NCI-H2081 (cell line): Measurements from ENCODE around the gene SMG7.

Experiments
- DNase-seq, 2 experiments: peaks; one replicate each; lab custom pipeline; 2025; lab: John Stamatoyannopoulos, UW

SMG7 gene

DNA sequence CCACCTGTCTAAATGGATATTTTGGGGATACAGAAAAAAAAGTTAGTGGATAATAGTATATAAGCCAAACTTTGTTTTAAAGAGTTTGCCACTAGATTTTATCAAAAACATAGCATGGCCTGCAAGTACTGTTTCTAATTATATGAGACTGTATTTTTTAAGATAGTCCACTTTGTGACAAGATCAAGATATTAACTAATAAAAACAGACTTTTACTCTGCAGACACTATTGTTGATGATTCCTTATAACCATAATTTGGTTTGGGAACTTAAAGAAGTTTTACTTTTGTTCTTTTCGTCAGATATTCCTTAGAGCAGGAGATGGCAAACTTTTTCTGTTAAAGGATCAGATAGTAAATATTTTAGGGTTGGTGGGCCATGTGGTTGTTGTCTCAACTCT, 36.4 kb downstream of the SMG7 start:
- no peak for DNase-seq

DNA sequence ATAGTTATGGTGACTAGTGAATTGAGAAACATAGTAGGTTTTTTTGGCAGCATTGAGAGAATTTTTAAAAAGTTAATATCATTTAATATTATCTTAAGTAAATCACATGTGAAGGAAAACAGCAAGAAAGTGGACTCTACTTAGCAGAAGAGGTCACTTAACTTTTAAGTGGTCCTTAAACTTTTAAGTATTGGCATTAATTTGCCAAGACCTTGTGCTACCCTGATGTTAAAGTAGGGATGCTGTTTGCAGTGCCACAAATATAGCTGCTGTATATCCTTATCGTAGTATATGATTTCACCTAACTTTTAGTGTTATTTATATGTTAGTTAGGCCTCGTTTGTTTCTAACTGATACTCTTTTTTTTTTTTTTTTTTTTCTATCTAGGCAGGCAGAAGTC, 40.2 kb downstream of the SMG7 start:
- no peak for DNase-seq

- DNase-seq = no peak
Measured at GRCh38 chr1:183514235-183514634, 41.9 kb downstream of the SMG7 start.

- DNase-seq = peak in 1 of 2 experiments; percentile 59
Measured at GRCh38 chr1:183515002-183515689, 42.8 kb downstream of the SMG7 start.

GRCh38 chr1:183516725-183517124, 44.4 kb downstream of the SMG7 start:
- DNase-seq = no peak

GRCh38 chr1:183517401-183517800, 45.1 kb downstream of the SMG7 start:
- no peak for DNase-seq

- DNase-seq = no peak
Measured at GRCh38 chr1:183520379-183520778, 48.1 kb downstream of the SMG7 start.

DNA sequence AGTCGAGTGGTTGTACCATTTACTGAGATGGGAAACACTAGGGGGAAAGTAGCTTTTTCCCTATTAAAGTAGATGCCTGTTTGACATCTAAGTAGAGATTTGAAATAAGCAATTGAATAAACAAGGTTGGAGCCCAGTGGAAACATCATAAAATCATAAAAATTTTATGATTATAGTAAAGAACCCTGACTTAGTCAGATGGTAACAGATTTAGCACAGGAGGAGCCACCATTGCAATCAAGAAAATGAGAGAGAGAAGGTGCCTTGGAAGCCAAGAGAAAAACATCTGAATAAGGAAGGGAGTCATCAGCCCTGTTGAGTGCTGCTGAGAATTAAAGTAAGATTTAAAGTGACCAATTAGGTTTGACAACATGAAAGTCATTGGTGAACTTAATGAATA, 49.8 kb downstream of the SMG7 start:
- DNase-seq = no peak

- DNase-seq = no peak
Measured at GRCh38 chr1:183528577-183528976, 56.3 kb downstream of the SMG7 start.

GRCh38 chr1:183533617-183534174, 61.4 kb downstream of the SMG7 start:
- no peak for DNase-seq

DNA sequence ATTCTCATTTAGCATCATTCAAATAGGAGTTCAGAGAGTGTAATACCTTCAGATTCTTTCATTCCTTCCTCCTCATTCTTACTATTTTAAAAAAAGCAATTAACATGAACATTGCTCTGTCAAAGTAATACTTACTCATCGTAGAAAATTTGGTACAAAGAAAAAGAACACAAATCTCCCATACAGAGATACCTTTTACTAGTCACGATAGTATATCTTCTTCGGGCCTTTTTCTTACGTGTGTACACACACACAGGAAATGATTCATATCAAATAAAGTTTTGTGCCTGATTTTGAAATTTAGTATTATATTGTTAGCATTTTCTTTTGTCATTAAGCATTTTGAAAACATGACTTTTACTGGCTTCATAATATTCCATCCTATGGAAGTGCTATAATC, 65.1 kb downstream of the SMG7 start:
- no peak for DNase-seq

DNA sequence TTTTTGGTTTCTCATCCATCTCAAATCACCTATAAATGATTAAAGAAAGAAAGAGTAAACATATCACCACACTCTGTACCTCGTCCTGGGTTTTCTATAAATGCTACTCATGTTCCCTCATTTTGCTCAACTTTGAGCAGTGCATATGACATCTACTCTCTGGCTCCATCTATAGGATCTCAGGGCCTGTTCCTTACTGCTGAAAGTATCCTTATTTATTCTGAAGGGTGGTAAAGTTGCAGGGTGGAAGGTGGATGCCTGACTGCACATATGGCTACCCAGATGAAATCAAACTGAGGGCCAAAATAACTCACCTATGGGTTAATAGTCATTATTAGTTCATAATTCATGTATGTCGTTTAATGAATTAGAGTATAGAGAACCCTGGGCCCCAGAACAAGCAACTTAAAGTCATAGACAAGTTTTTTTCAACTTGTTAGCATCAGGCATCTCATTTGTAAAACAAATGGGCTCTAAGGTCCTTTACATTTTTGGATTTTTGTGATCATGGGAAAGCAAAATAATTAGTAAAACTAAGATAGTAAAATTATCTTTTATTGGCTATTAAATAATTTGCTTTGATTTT, 71.4 kb downstream of the SMG7 start:
- peak; percentile 44 to 54 for DNase-seq

DNA sequence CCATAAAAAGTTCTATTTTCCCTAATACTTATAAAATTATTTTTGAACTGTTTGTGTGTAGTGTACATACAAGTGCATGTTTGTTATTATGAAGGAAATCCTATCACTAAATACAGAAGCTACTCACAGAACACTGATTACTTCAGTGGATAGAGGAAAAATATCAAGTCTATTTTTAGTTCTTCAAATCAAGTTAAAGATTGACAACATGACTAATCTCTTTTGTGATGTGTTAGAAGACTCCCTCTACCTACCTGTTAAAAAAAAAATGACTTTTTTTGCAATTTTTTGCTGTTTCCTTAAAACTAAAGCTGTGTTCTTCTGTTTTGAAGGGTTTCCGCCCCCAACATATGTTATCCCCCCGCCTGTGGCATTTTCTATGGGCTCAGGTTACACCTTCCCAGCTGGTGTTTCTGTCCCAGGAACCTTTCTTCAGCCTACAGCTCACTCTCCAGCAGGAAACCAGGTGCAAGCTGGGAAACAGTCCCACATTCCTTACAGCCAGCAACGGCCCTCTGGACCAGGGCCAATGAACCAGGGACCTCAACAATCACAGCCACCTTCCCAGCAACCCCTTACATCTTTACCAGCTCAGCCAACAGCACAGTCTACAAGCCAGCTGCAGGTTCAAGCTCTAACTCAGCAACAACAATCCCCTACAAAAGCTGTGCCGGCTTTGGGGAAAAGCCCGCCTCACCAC, 72.4 kb downstream of the SMG7 start:
- peak in 1 of 2 experiments; percentile 19 for DNase-seq

GRCh38 chr1:183546427-183546826, 74.1 kb downstream of the SMG7 start:
- no peak for DNase-seq

DNA sequence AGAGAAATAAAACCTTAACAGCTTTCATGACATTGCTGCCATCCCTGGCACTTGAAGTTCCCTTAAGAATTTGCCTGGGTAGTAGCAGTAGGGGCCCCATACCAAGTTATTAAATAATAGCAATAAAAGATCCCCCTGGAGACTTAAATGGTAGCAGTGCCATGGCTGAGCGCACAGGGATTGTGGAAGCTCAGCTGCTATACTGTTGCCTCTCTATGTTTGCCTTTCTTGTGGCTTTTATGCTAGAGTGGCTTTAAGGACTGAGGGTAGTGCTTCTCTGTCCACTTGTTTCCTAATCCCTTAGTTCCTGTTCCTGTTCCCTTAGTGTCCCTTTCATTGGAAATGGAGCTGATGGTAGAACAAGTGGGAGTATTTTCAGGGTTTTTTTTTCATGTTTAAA, 75.8 kb downstream of the SMG7 start:
- peak; percentile 34 to 64 for DNase-seq

DNA sequence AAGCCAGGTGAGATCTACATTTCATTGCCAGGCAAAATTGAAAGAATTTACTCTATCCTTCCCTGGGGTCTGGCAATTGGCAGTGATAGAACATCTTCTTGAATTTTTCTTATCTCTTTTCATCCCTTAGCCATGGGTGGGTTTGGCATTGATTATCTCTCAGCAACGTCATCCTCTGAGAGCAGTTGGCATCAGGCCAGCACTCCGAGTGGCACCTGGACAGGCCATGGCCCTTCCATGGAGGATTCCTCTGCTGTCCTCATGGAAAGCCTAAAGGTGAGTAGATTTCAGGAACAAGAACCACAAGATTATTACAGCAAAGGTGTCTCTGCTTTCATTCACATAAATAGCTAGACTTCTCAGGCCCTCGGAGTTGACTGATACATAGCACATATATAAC, 78.6 kb downstream of the SMG7 start:
- no peak for DNase-seq

DNA sequence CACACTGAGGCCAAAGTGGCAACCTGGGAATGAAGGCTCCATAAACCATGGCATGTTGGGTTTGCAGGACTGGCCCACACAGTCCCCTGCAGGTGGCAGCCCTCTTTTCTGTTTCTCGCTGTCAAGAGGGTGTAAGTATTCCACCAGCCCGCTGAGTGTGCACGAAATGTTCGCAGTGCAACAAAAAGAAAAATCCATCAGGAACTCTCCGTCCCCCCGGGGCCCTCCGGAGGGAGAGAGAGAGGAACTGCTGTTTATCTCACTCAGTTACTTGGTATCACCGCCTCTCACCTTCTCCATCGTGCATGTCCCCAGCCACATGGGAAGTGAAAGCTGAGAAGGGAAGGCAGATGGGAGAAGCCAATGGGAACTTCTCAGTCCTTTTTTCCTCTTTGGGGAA, 79.6 kb downstream of the SMG7 start:
- no peak for DNase-seq

- no peak for DNase-seq
Measured at GRCh38 chr1:183552441-183552840, 80.1 kb downstream of the SMG7 start.

DNA sequence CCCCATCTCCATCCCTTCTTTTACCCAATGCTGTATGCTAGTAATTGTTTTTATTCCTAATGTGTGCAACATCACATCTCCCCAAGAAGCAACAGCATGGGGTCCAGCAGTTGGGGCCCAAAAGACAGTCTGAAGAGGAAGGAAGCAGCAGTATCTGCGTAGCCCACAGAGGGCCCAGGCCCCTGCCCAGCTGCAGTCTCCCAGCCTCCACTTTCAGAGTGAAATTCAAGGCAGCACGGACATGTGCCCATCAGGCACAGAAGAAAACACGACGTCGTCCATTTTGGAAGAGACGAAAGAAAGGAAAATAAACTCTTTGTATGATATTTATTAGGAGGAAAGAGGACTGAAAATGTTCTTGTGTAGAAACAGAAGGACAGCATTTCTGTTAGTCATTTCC, 80.6 kb downstream of the SMG7 start:
- no peak for DNase-seq

- DNase-seq = no peak
Measured at GRCh38 chr1:183553331-183553730, 81.0 kb downstream of the SMG7 start.

GRCh38 chr1:183553764-183554163, 81.5 kb downstream of the SMG7 start:
- DNase-seq = no peak

DNA sequence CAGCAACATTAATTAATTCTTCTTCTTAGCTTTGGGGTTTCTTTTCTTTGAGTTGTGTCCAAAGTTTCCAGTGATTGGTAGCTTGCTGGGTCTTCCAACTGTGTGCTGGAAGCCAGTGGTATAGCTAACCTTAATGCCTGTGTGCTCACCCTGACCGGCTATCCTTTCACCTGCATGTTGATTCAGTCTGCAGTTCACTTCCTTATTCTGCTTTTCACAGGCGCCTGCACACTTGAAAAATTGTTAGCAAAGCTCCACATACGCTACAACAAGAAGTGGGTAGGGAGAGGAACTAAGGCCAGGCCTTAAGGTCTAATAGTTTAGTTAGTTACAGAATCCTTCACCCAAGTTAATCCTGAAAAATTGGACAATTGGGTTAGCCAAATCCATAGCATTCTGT, 82.3 kb downstream of the SMG7 start:
- DNase-seq = no peak

GRCh38 chr1:183559061-183559460, 86.8 kb downstream of the SMG7 start:
- no peak for DNase-seq
